Measurements from ENCODE around the gene TUFT1. TPM values are rescaled to one million over a fixed set of nuclear protein-coding genes. Genes with fewer than 3 reads are reported as not detected.

The TUFT1 gene
- total and polyA plus RNA-seq, 7 experiments from 2014 or later: 0.92 to 4.8 (median 3.1) TPM

GRCh38 chr1:151612501-151613281, 72.6 kb downstream of the TUFT1 start:
- Mint-ChIP-seq H3K4me1 (peaks cover 40 to 52% (median 49%) of the 10 kb centered on the region in 7 donors), H3K4me3 (peak overlapping the region; percentile 89 to 100 (median 97)), H3K36me3 (peaks cover 0 to 11% (median 3%) of the 10 kb centered on the region in 5 donors), H3K27me3 (peaks cover 0 to 6% (median 4%) of the 10 kb centered on the region in 5 donors), H3K9me3 (peaks cover 0 to 2% (median 0%) of the 10 kb centered on the region in 11 donors), H3K27ac (peak overlapping the region; percentile 81 to 98 (median 91))
- Histone ChIP-seq H3K9me3 (ENCODE audit: control insufficient read depth in 2 of 3, low read length in 3 of 3) (no peaks in the 10 kb centered on the region), H3K4me3 (ENCODE audit: low read length) (peak overlapping the region; percentile 80), H3K36me3 (ENCODE audit: control insufficient read depth in 2 of 3, insufficient read depth in 3 of 3, low read length in 3 of 3) (peaks cover 0 to 12% (median 0%) of the 10 kb centered on the region in 3 experiments), H3K27me3 (ENCODE audit: control insufficient read depth in 2 of 2, insufficient read depth in 2 of 2, low read length in 2 of 2) (no peaks in the 10 kb centered on the region), H3K27ac (ENCODE audit: low read depth, low read length) (peak overlapping the region; percentile 98), H3K4me1 (ENCODE audit: control insufficient read depth in 2 of 2, insufficient read depth in 2 of 2, low read length in 2 of 2) (peaks cover 11 to 18% of the 10 kb centered on the region in 2 donors)
- POLR2A ChIA-PET: interaction anchor here (0.6 to 2.5 kb wide), 4 partner anchors 72 to 447 kb away, joined by 3 to 12 read pairs (median 4); partner anchors contain the start of genes LYSMD1 and MRPL9
- ATAC-seq (peak; percentile 3), DNase-seq (peak in 6 of 9 donors; percentile 1 to 30 (median 9))
- intact Hi-C loops (cut with micrococcal nuclease): loop anchor here (1.0 to 5.0 kb wide), 10 partner anchors 70 to 445 kb away; partner anchors contain the start of genes C2CD4D (in 2 of the 2), POGZ (in 2 of the 2), PSMD4 (in 2 of the 2) and LYSMD1 (in 1 of the 2)
- CTCF ChIA-PET: no interaction called here

GRCh38 chr1:151613282-151613780, 73.2 kb downstream of the TUFT1 start:
- H3K4me1 ChIP-seq (ENCODE audit: control insufficient read depth in 2 of 2, insufficient read depth in 2 of 2, low read length in 2 of 2): peaks cover 11 to 18% of the 10 kb centered on the region in 2 donors
- H3K27me3 Mint-ChIP-seq: peaks cover 0 to 3% (median 1%) of the 10 kb centered on the region in 5 donors

GRCh38 chr1:151615711-151616504, 75.8 kb downstream of the TUFT1 start:
- Mint-ChIP-seq H3K27ac (peak overlapping the region in 2 of 9 donors; percentile 4 to 65), H3K27me3 (no peaks in the 10 kb centered on the region), H3K9me3 (peaks cover 0 to 2% (median 0%) of the 10 kb centered on the region in 11 donors), H3K4me1 (peaks cover 55 to 78% (median 70%) of the 10 kb centered on the region in 7 donors), H3K4me3 (peak overlapping the region in 4 of 10 donors; percentile 47 to 51 (median 48)), H3K36me3 (peaks cover 0 to 11% (median 4%) of the 10 kb centered on the region in 5 donors)
- peaks cover 11 to 18% of the 10 kb centered on the region in 2 donors for H3K4me1 ChIP-seq (ENCODE audit: control insufficient read depth in 2 of 2, insufficient read depth in 2 of 2, low read length in 2 of 2)
- no peaks in the 10 kb centered on the region for H3K9me3 ChIP-seq (ENCODE audit: control insufficient read depth in 2 of 3, low read length in 3 of 3)
- POLR2A ChIA-PET: interaction anchor here (0.6 kb wide), 1 partner anchor 904 kb away, joined by 3 read pairs; no protein-coding TSS in a partner anchor
- no peaks in the 10 kb centered on the region for H3K27me3 ChIP-seq (ENCODE audit: control insufficient read depth in 2 of 2, insufficient read depth in 2 of 2, low read length in 2 of 2)
- CTCF ChIA-PET: interaction anchor here (0.7 kb wide), 1 partner anchor 144 kb away, joined by 4 read pairs; no protein-coding TSS in a partner anchor
- DNase-seq: no peak
- intact Hi-C loops (cut with micrococcal nuclease): no loop called here
- no peak overlapping the region for H3K27ac ChIP-seq (ENCODE audit: low read depth, low read length)
- H3K36me3 ChIP-seq (ENCODE audit: control insufficient read depth in 2 of 3, insufficient read depth in 3 of 3, low read length in 3 of 3): peaks cover 0 to 12% (median 0%) of the 10 kb centered on the region in 3 experiments
- no peak for ATAC-seq
- no peak overlapping the region for H3K4me3 ChIP-seq (ENCODE audit: low read length)

More at GRCh38 chr1:151613282-151613780, 73.2 kb downstream of the TUFT1 start:
- Mint-ChIP-seq H3K27ac (peak overlapping the region; percentile 81 to 98 (median 91)), H3K36me3 (peaks cover 0 to 11% (median 3%) of the 10 kb centered on the region in 5 donors), H3K4me1 (peaks cover 41 to 59% (median 54%) of the 10 kb centered on the region in 7 donors), H3K9me3 (peaks cover 0 to 2% (median 0%) of the 10 kb centered on the region in 11 donors), H3K4me3 (peak overlapping the region; percentile 89 to 100 (median 97))
- ChIA-PET POLR2A (no interaction called here), CTCF (no interaction called here)
- Histone ChIP-seq H3K36me3 (ENCODE audit: control insufficient read depth in 2 of 3, insufficient read depth in 3 of 3, low read length in 3 of 3) (peaks cover 0 to 12% (median 0%) of the 10 kb centered on the region in 3 experiments), H3K27ac (ENCODE audit: low read depth, low read length) (peak overlapping the region; percentile 98), H3K4me3 (ENCODE audit: low read length) (peak overlapping the region; percentile 80), H3K27me3 (ENCODE audit: control insufficient read depth in 2 of 2, insufficient read depth in 2 of 2, low read length in 2 of 2) (no peaks in the 10 kb centered on the region), H3K9me3 (ENCODE audit: control insufficient read depth in 2 of 3, low read length in 3 of 3) (no peaks in the 10 kb centered on the region)
- ATAC-seq (no peak), DNase-seq (no peak)
- intact Hi-C loops (cut with micrococcal nuclease): loop anchor here (5.0 kb wide), 7 partner anchors 71 to 446 kb away; partner anchors contain the start of genes C2CD4D (in 2 of the 2), LYSMD1 (in 1 of the 2), POGZ (in 1 of the 2) and PSMD4 (in 1 of the 2)

- peaks cover 55 to 82% (median 73%) of the 10 kb centered on the region in 7 donors for H3K4me1 Mint-ChIP-seq
- no peak overlapping the region for H3K4me3 Mint-ChIP-seq
- intact Hi-C loops (cut with micrococcal nuclease): no loop called here
- Histone ChIP-seq H3K36me3 (ENCODE audit: control insufficient read depth in 2 of 3, insufficient read depth in 3 of 3, low read length in 3 of 3) (peaks cover 0 to 12% (median 0%) of the 10 kb centered on the region in 3 experiments), H3K9me3 (ENCODE audit: control insufficient read depth in 2 of 3, low read length in 3 of 3) (no peaks in the 10 kb centered on the region), H3K4me1 (ENCODE audit: control insufficient read depth in 2 of 2, insufficient read depth in 2 of 2, low read length in 2 of 2) (peaks cover 9 to 18% of the 10 kb centered on the region in 2 donors), H3K4me3 (ENCODE audit: low read length) (no peak overlapping the region), H3K27ac (ENCODE audit: low read depth, low read length) (no peak overlapping the region), H3K27me3 (ENCODE audit: control insufficient read depth in 2 of 2, insufficient read depth in 2 of 2, low read length in 2 of 2) (no peaks in the 10 kb centered on the region)
- peaks cover 0 to 2% (median 0%) of the 10 kb centered on the region in 11 donors for H3K9me3 Mint-ChIP-seq
- no peaks in the 10 kb centered on the region for H3K27me3 Mint-ChIP-seq
- peak overlapping the region in 2 of 9 donors; percentile 8 to 65 for H3K27ac Mint-ChIP-seq
- no peak for DNase-seq
- POLR2A ChIA-PET: no interaction called here
- CTCF ChIA-PET: no interaction called here
- peaks cover 0 to 11% (median 4%) of the 10 kb centered on the region in 5 donors for H3K36me3 Mint-ChIP-seq
- no peak for ATAC-seq
These were observed 76.4 kb downstream of the TUFT1 start for GRCh38 chr1:151616505-151616849.

GRCh38 chr1:151618003-151618402, 77.9 kb downstream of the TUFT1 start:
- DNase-seq (no peak), ATAC-seq (no peak)
- H3K27ac ChIP-seq (ENCODE audit: low read depth, low read length): no peak overlapping the region
- no peak overlapping the region for H3K4me3 Mint-ChIP-seq
- H3K27ac Mint-ChIP-seq: no peak overlapping the region
- peaks cover 7 to 15% of the 10 kb centered on the region in 2 donors for H3K4me1 ChIP-seq (ENCODE audit: control insufficient read depth in 2 of 2, insufficient read depth in 2 of 2, low read length in 2 of 2)
- no peaks in the 10 kb centered on the region for H3K27me3 Mint-ChIP-seq
- ChIA-PET CTCF (no interaction called here), POLR2A (no interaction called here)
- H3K36me3 ChIP-seq (ENCODE audit: control insufficient read depth in 2 of 3, insufficient read depth in 3 of 3, low read length in 3 of 3): no peaks in the 10 kb centered on the region
- H3K9me3 ChIP-seq (ENCODE audit: control insufficient read depth in 2 of 3, low read length in 3 of 3): no peaks in the 10 kb centered on the region
- peaks cover 0 to 6% (median 0%) of the 10 kb centered on the region in 5 donors for H3K36me3 Mint-ChIP-seq
- peaks cover 50 to 78% (median 69%) of the 10 kb centered on the region in 7 donors for H3K4me1 Mint-ChIP-seq
- no peak overlapping the region for H3K4me3 ChIP-seq (ENCODE audit: low read length)
- H3K9me3 Mint-ChIP-seq: no peaks in the 10 kb centered on the region
- intact Hi-C loops (cut with micrococcal nuclease): no loop called here
- H3K27me3 ChIP-seq (ENCODE audit: control insufficient read depth in 2 of 2, insufficient read depth in 2 of 2, low read length in 2 of 2): no peaks in the 10 kb centered on the region

GRCh38 chr1:151618470-151618869, 78.4 kb downstream of the TUFT1 start:
- Histone ChIP-seq H3K4me3 (ENCODE audit: low read length) (no peak overlapping the region), H3K9me3 (ENCODE audit: control insufficient read depth in 2 of 3, low read length in 3 of 3) (no peaks in the 10 kb centered on the region), H3K27ac (ENCODE audit: low read depth, low read length) (no peak overlapping the region), H3K4me1 (ENCODE audit: control insufficient read depth in 2 of 2, insufficient read depth in 2 of 2, low read length in 2 of 2) (peaks cover 2 to 11% of the 10 kb centered on the region in 2 donors), H3K27me3 (ENCODE audit: control insufficient read depth in 2 of 2, insufficient read depth in 2 of 2, low read length in 2 of 2) (no peaks in the 10 kb centered on the region), H3K36me3 (ENCODE audit: control insufficient read depth in 2 of 3, insufficient read depth in 3 of 3, low read length in 3 of 3) (no peaks in the 10 kb centered on the region)
- H3K4me1 Mint-ChIP-seq: peaks cover 45 to 74% (median 64%) of the 10 kb centered on the region in 7 donors
- intact Hi-C loops (cut with micrococcal nuclease): no loop called here
- ATAC-seq (no peak), DNase-seq (no peak)
- peaks cover 0 to 6% (median 0%) of the 10 kb centered on the region in 5 donors for H3K36me3 Mint-ChIP-seq
- H3K27me3 Mint-ChIP-seq: no peaks in the 10 kb centered on the region
- no peak overlapping the region for H3K4me3 Mint-ChIP-seq
- H3K27ac Mint-ChIP-seq: no peak overlapping the region
- no peaks in the 10 kb centered on the region for H3K9me3 Mint-ChIP-seq
- POLR2A ChIA-PET: no interaction called here
- CTCF ChIA-PET: no interaction called here

All from naive thymus-derived CD4-positive, alpha-beta T cell (primary cell).